Fibroblast of the aortic adventitia (primary cell): ENCODE results near the gene KCNJ15. TPM values are rescaled to one million over a fixed set of nuclear protein-coding genes. Genes with fewer than 3 reads are reported as not detected.

ENCODE experiments used
- DNase-seq: peaks from one replicate; pipeline ENCODE4 v3.0.0-alpha.2; 2010; ENCODE audit warnings: low read depth
- H3K4me3 ChIP-seq: 2 replicates; pipeline ENCODE4 v1.5.1; 2011; ENCODE audit warnings: low read depth, mild to moderate bottlenecking, control low read depth, low read length, moderate library complexity
- total RNA-seq: library from RNA; depleted of rRNA; stranded (reverse); fragments of >200 nt; gene quantifications from 2 replicates; pipeline ENCODE4 v1.2.3, GENCODE V29; 2012; ENCODE audit warnings: low replicate concordance
- TF ChIP-seq, protein P1 (sequence below): IDR thresholded peaks from 2 replicates; pipeline ENCODE4 v1.5.1; 2011; ENCODE audit warnings: mild to moderate bottlenecking, low read length, control low read depth, inconsistent platforms; ENCODE audit not compliant: insufficient read depth

The KCNJ15 gene
- total RNA-seq, 1 donor = 0.36 TPM

DNA sequence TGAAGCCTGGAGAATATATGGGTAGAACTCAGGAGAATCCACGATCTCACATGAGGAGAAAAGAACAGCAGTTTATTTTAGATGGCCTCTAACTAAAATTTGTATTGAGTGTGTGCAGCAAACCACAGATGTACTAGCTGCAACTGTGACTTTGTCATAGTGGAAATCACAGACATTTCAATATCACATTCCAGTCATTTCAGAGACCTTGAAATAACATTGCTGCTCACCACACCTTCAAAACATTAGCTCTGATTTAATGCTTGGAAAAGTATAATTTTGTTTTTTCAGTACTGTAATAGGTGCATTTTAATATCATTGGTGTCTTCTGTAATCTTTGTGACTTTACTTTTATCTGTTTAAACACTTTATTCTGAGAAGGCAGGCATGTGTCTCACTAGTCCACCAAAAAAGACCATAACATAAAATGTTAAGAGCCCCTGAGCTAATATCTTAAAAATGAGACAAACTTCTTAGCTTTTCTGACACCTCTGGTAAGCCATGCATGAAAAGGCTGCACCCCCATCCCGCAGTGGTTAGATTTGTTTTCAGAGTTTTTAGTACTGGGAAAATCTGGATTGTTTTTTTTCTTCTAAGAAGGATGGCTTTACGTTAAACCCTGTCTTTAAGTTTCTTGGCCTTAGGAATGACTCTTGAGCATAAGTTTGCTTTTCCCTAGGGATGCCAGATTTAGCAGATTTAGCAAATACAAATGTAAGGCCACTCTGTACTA is 30.1 kb downstream of the KCNJ15 start:
- DNase-seq = no peak
- TF ChIP-seq, protein P1, sequence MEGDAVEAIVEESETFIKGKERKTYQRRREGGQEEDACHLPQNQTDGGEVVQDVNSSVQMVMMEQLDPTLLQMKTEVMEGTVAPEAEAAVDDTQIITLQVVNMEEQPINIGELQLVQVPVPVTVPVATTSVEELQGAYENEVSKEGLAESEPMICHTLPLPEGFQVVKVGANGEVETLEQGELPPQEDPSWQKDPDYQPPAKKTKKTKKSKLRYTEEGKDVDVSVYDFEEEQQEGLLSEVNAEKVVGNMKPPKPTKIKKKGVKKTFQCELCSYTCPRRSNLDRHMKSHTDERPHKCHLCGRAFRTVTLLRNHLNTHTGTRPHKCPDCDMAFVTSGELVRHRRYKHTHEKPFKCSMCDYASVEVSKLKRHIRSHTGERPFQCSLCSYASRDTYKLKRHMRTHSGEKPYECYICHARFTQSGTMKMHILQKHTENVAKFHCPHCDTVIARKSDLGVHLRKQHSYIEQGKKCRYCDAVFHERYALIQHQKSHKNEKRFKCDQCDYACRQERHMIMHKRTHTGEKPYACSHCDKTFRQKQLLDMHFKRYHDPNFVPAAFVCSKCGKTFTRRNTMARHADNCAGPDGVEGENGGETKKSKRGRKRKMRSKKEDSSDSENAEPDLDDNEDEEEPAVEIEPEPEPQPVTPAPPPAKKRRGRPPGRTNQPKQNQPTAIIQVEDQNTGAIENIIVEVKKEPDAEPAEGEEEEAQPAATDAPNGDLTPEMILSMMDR = no peak
- no peak overlapping the region for H3K4me3 ChIP-seq

- TF ChIP-seq, protein P1 = no peak
Measured at GRCh38 chr21:38287476-38287875, 30.7 kb downstream of the KCNJ15 start.

GRCh38 chr21:38289705-38290485 is 33.1 kb downstream of the KCNJ15 start:
- DNase-seq = peak; percentile 98
- no peak overlapping the region for H3K4me3 ChIP-seq
- TF ChIP-seq, protein P1 = no peak

More at GRCh38 chr21:38287476-38287875, 30.7 kb downstream of the KCNJ15 start:
- no peak for DNase-seq
- H3K4me3 ChIP-seq = no peak overlapping the region

DNA sequence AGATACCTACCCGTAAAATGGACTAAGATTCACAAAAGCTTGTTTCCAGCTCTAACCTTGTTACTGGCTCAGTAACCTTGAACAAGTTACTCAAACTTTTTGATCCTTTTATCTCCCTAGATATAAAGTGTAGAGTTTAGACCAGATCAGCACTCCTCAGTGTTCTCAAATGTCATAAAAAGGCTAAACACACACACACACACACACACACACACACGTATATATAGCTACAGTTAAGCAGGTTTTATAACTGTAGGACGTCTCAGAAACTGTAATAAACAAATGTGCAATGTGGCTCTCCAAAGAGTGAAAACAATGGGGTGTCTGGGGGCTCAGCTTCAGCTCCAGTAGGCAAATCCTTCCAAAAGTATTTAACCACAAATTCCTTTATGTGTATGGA is 34.0 kb downstream of the KCNJ15 start:
- DNase-seq = no peak
- TF ChIP-seq, protein P1 = no peak
- H3K4me3 ChIP-seq = no peak overlapping the region

DNA sequence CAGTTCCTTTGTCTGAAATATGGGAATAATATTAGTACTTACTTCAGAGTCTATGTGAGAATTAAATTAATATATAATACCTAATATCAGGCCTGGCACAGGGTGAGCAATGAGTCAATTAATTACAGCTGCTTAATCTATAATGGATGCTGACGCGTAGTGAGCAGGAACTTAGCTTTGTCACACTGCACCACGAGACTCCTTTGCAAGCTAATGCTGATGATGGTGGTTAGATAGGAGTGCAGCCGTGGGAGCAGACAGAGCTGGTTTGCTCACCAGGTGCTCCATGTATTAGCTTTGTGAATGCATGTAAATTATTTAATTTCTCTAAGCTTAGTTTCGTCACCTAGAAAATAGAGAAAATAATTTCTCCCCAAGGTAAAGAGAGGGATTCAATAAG is 35.1 kb downstream of the KCNJ15 start:
- DNase-seq = no peak
- H3K4me3 ChIP-seq = no peak overlapping the region
- TF ChIP-seq, protein P1 = no peak

GRCh38 chr21:38293113-38293512 is 36.3 kb downstream of the KCNJ15 start:
- TF ChIP-seq, protein P1 = no peak
- no peak overlapping the region for H3K4me3 ChIP-seq
- no peak for DNase-seq
